Uterus (tissue), 2 donors: ENCODE measurements around the gene SMURF1.

Experiments
- CTCF ChIP-seq, 4 experiments: fragments of 200-600 bp in 2 of 4; fragments of 450-650 bp in 2 of 4; sonication (generic) in 2 of 4; IDR thresholded peaks; one replicate each; pipeline ENCODE4 v1.5.1; 2016 to 2019; ENCODE audit warnings: antibody characterized with exemption in 4 of 4, mild to moderate bottlenecking in 2 of 4, moderate library complexity in 1 of 4
- POLR2A ChIP-seq, 2 donors: fragments of 450-650 bp; IDR thresholded peaks; one replicate each; pipeline ENCODE4 v1.6.1; 2016; ENCODE audit warnings: antibody characterized with exemption in 2 of 2, mild to moderate bottlenecking in 1 of 2, moderate library complexity in 1 of 2

- TF ChIP-seq POLR2A (IDR thresholded peaks at IDR 0.05): no peak
- TF ChIP-seq CTCF (IDR thresholded peaks at IDR 0.05): no peak
Observed at GRCh38 chr7:98995111-98995510, 148.8 kb downstream of the SMURF1 start.
